Suprapubic skin (tissue), 4 donors: Measurements from ENCODE around the gene ZNF837.

Source experiments
- POLR2A ChIP-seq, 2 donors: fragments of 450-650 bp; IDR thresholded peaks; one replicate each; pipeline ENCODE4 v1.6.1; 2017; ENCODE audit warnings: antibody characterized with exemption in 2 of 2, mild to moderate bottlenecking in 2 of 2, moderate library complexity in 2 of 2
- POLR2AphosphoS5 ChIP-seq, 3 donors: sonication (generic); formaldehyde crosslinking; IDR thresholded peaks; one replicate each; pipeline ENCODE4 v1.6.1; 2017; ENCODE audit warnings: antibody characterized with exemption in 3 of 3
- TF ChIP-seq, protein P1 (sequence below), 2 donors: fragments of 200-600 bp in 1 of 2; fragments of 450-650 bp in 1 of 2; sonication (generic) in 1 of 2; IDR thresholded peaks; one replicate each; pipeline ENCODE4 v1.5.1; 2016 to 2019; ENCODE audit warnings: antibody characterized with exemption in 2 of 2, mild to moderate bottlenecking in 1 of 2, moderate library complexity in 1 of 2

DNA sequence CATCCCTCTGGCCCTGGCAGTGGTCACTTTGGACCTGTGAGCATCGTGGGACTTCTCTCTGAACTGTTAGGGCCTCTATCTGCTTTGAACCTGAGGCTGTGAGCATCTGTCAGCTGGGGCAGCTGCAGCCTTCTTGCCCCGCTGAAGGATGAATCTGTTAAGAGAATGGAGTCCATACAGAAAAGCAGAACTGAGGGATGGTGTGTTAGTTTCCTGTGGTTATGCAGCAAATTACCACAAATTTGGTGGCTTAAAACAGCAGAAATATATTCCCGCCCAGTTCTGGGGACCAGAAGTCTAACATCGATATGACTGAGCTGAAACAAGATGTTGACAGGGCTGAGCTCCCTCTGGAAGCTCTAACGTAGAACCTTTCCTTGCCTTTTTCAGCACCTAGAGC lies 16.7 kb downstream of the ZNF837 start:
- TF ChIP-seq, protein P1, sequence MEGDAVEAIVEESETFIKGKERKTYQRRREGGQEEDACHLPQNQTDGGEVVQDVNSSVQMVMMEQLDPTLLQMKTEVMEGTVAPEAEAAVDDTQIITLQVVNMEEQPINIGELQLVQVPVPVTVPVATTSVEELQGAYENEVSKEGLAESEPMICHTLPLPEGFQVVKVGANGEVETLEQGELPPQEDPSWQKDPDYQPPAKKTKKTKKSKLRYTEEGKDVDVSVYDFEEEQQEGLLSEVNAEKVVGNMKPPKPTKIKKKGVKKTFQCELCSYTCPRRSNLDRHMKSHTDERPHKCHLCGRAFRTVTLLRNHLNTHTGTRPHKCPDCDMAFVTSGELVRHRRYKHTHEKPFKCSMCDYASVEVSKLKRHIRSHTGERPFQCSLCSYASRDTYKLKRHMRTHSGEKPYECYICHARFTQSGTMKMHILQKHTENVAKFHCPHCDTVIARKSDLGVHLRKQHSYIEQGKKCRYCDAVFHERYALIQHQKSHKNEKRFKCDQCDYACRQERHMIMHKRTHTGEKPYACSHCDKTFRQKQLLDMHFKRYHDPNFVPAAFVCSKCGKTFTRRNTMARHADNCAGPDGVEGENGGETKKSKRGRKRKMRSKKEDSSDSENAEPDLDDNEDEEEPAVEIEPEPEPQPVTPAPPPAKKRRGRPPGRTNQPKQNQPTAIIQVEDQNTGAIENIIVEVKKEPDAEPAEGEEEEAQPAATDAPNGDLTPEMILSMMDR (IDR thresholded peaks at IDR 0.05), result no peak
- TF ChIP-seq POLR2A (IDR thresholded peaks at IDR 0.05) (no peak), POLR2AphosphoS5 (IDR thresholded peaks at IDR 0.05) (no peak)
